ENCODE results near the gene PTPRM. TPM values are rescaled to one million over a fixed set of nuclear protein-coding genes. Genes with fewer than 3 reads are reported as not detected.

PTPRM gene
- polyA plus RNA-seq, 3 donors, result 0.04 to 2.1 (median 0.66) TPM

DNA sequence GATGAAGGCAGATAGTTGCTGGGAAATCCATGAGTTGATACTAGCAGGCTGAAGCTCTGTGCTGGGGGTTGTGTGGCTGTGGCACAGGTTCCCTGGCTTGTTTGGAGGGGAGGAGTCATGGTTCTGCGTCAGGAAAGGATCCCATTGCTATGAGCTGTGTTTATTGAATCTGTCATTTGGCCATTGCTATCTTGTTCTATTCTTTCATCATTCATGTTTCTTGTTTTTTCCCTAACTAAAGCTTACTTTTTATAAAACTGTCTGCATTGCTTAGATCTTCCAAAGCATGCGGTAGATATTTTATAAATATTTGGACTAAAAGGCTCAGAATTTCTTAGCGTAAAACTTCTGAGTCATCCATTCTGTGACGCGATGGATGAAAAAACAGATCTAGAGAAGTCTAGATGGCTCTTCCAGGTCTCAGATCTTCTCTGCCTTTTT is 335.3 kb downstream of the PTPRM start:
- WGBS (ENCODE audit: insufficient coverage), result 84% methylated on average over 2 of the region's 5 CpGs
- no peak overlapping the region for H3K4me2 ChIP-seq (replicated peaks; ENCODE audit: extremely low read depth, low read length, poor library complexity, severe bottlenecking)
- intact Hi-C loops (cut with micrococcal nuclease), result no loop called here

GRCh38 chr18:7904529-7904928 is 337.4 kb downstream of the PTPRM start:
- Mint-ChIP-seq H3K27me3 (ENCODE audit: low read depth in 3 of 3) (no peaks in the 10 kb centered on the region), H3K27ac (no peak overlapping the region), H3K4me1 (no peaks in the 10 kb centered on the region), H3K9me3 (peaks cover 0 to 8% (median 0%) of the 10 kb centered on the region in 7 donors), H3K36me3 (no peaks in the 10 kb centered on the region), H3K4me3 (no peak overlapping the region)
- no peak overlapping the region for H3K4me2 ChIP-seq (replicated peaks; ENCODE audit: extremely low read depth, low read length, poor library complexity, severe bottlenecking)
- no peaks in the 10 kb centered on the region for H3K4me1 ChIP-seq (ENCODE audit: control insufficient read depth in 1 of 2, insufficient read depth in 2 of 2, low read length in 2 of 2)
- H3K9ac ChIP-seq (ENCODE audit: insufficient read depth, low read length, poor library complexity, severe bottlenecking), result no peak overlapping the region
- no peak overlapping the region for H3K27ac ChIP-seq (ENCODE audit: low read depth in 1 of 2, low read length in 2 of 2)
- H3K36me3 ChIP-seq (replicated peaks in 1 of 2; ENCODE audit: control insufficient read depth in 1 of 2, insufficient read depth in 2 of 2, low read length in 2 of 2), result no peaks in the 10 kb centered on the region
- no peak for DNase-seq
- no peaks in the 10 kb centered on the region for H3K79me2 ChIP-seq (ENCODE audit: insufficient read depth, low read length)
- TF ChIP-seq CTCF (IDR thresholded peaks at IDR 0.05), result no peak
- H4K20me1 ChIP-seq (ENCODE audit: insufficient read depth, low read length), result no peaks in the 10 kb centered on the region
- no peaks in the 10 kb centered on the region for H3K9me3 ChIP-seq (replicated peaks in 1 of 2; ENCODE audit: control insufficient read depth in 1 of 2, insufficient read depth in 1 of 2, low read length in 2 of 2)
- H2AFZ ChIP-seq (ENCODE audit: insufficient read depth, low read depth, low read length, poor library complexity, severe bottlenecking), result no peak overlapping the region
- WGBS (ENCODE audit: insufficient coverage), result no CpG with 5 or more reads among the region's 2 CpGs
- H3K4me3 ChIP-seq (replicated peaks in 1 of 3; ENCODE audit: low read depth in 2 of 3, low read length in 3 of 3), result no peak overlapping the region
- intact Hi-C loops (cut with micrococcal nuclease), result no loop called here
- no peaks in the 10 kb centered on the region for H3K27me3 ChIP-seq (ENCODE audit: control insufficient read depth in 2 of 2, insufficient read depth in 2 of 2, low read length in 2 of 2)

More for the DNA sequence above, 335.3 kb downstream of the PTPRM start:
- no peak overlapping the region for H3K4me3 ChIP-seq (replicated peaks in 1 of 3; ENCODE audit: low read depth in 2 of 3, low read length in 3 of 3)
- TF ChIP-seq CTCF (IDR thresholded peaks at IDR 0.05), result no peak
- H3K36me3 ChIP-seq (replicated peaks in 1 of 2; ENCODE audit: control insufficient read depth in 1 of 2, insufficient read depth in 2 of 2, low read length in 2 of 2), result no peaks in the 10 kb centered on the region
- Mint-ChIP-seq H3K4me1 (no peaks in the 10 kb centered on the region), H3K4me3 (no peak overlapping the region), H3K27me3 (ENCODE audit: low read depth in 3 of 3) (no peaks in the 10 kb centered on the region), H3K9me3 (peaks cover 0 to 8% (median 0%) of the 10 kb centered on the region in 7 donors), H3K36me3 (no peaks in the 10 kb centered on the region), H3K27ac (no peak overlapping the region)
- H3K9ac ChIP-seq (ENCODE audit: insufficient read depth, low read length, poor library complexity, severe bottlenecking), result no peak overlapping the region
- no peaks in the 10 kb centered on the region for H3K4me1 ChIP-seq (ENCODE audit: control insufficient read depth in 1 of 2, insufficient read depth in 2 of 2, low read length in 2 of 2)
- DNase-seq, result no peak
- H3K9me3 ChIP-seq (replicated peaks in 1 of 2; ENCODE audit: control insufficient read depth in 1 of 2, insufficient read depth in 1 of 2, low read length in 2 of 2), result no peaks in the 10 kb centered on the region
- no peaks in the 10 kb centered on the region for H3K79me2 ChIP-seq (ENCODE audit: insufficient read depth, low read length)
- no peak overlapping the region for H3K27ac ChIP-seq (ENCODE audit: low read depth in 1 of 2, low read length in 2 of 2)
- no peaks in the 10 kb centered on the region for H4K20me1 ChIP-seq (ENCODE audit: insufficient read depth, low read length)
- no peaks in the 10 kb centered on the region for H3K27me3 ChIP-seq (ENCODE audit: control insufficient read depth in 2 of 2, insufficient read depth in 2 of 2, low read length in 2 of 2)
- H2AFZ ChIP-seq (ENCODE audit: insufficient read depth, low read depth, low read length, poor library complexity, severe bottlenecking), result no peak overlapping the region
